ENCODE data around the gene TMEM8B.

TMEM8B gene

DNA sequence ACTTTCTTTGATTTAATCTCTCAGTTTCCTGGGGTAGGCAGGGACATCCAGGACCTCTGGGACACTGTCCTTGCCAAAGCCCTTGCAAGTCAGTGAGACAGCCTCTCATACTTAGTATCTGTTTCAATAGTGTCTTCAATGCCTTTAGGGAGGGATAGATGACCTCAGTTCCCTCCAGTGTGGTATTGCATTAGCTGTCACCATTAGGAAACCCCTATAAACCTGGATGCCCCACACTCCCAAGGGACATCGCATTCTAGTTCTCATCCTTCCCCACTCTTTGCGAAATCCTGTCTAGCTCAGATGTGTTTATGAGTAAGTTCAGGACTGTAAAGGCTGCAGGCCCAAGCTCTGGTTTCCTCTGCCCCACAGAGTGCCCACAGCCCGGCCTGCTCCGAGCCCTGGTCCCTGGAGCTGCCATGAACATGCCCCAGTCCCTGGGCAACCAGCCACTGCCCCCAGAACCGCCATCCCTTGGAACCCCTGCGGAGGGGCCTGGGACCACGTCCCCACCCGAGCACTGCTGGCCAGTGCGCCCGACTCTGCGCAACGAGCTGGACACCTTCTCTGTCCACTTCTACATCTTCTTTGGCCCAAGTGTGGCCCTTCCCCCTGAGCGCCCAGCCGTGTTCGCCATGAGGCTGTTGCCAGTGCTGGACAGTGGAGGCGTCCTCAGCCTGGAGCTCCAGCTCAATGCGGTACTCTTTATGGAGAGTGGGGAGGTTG, 13.2 kb downstream of the TMEM8B start:
- DNase-seq = no peak

- no peak for DNase-seq
Observed at GRCh38 chr9:35842795-35843194, 13.8 kb downstream of the TMEM8B start.

GRCh38 chr9:35844628-35845270, 15.7 kb downstream of the TMEM8B start:
- DNase-seq = peak; percentile 91

DNA sequence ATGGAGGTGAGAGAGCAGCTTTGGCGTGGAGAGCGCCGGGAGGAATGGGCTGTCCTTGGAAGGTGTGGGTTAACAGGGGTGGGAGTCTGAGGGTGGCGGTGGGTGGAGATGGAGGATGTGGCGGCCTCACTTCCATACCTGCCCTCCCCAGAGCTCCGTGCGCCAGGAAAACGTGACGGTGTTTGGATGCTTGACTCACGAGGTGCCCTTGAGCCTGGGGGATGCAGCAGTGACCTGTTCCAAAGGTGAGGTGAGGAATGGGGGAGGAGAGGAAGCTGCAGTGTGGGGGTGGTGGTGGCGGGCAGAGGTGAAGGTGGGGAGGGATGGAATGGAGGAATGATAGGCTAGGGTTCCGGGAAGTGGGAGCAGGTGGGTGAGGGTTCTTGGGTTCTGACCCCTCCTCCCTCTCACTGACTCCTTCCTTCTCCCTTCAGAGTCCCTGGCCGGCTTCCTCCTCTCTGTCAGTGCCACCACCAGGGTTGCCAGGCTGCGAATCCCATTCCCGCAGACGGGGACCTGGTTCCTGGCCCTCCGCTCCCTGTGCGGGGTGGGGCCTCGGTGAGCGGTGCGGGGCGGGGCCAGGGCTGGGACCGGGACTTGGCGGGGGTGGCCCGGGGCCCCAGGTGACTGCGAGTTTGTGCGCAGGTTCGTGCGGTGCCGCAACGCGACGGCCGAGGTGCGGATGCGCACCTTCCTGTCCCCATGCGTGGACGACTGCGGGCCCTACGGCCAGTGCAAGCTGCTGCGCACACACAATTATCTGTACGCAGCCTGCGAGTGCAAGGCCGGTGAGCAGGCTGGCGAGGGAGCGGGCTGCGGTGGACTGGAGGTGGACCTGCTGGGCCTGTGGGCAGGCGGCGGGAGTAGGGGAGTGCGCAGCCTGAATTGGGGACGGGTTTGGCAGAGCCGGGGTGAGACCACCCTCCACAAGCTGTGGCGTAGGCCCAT, 17.1 kb downstream of the TMEM8B start:
- no peak for DNase-seq

- peak; percentile 85 for DNase-seq
Observed at GRCh38 chr9:35847792-35848572, 19.0 kb downstream of the TMEM8B start.

DNA sequence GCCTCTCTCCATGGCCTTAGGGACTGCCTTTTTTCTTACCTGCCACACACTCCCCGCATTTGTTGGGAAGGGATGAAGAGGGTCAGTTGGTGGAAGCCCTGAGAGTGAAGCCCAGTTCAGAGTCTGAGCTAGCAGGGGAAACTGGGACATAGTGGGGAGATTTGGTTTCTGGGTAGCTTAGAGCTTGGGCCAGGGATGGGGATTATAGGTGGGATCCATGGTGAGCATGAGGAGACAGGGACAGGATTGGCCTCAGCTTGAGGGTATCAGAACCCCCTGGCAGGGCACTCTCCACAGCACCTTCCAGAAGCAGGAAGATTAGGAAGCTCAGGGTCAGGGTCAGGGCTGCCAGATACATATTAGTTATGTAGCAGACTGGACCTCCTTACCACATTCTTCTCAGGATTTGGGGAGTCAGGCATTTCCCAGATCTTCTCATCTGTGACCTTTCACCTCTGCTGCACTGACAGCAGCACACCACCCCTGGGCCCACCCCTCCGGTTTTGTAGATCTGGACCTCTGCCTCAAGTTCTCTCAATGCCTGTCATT, 23.3 kb downstream of the TMEM8B start:
- DNase-seq = no peak

GRCh38 chr9:35852876-35853865, 24.1 kb downstream of the TMEM8B start:
- no peak for DNase-seq

- DNase-seq = no peak
Observed at GRCh38 chr9:35854091-35854762, 25.2 kb downstream of the TMEM8B start.

DNA sequence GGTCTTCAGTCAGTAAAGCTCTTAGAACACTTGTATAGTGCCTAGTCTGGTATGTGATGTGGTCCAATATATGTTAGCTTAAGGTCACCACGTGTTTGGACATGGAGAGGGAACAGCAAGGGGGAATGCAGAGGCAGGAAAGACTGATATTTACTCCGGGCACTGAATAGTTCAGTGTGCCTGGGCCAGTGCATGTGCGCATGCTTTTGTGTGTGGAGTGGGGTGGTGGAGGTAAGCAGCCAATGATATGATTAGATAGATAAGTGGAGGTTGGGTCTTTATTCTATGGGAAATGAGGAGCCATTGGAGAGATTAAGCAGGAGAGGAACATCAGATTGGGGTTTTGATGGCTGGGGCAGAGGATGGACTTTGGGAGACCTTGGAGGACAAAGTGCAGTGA, 27.2 kb downstream of the TMEM8B start:
- DNase-seq = no peak

GRCh38 chr9:35856882-35857281, 27.9 kb downstream of the TMEM8B start:
- no peak for DNase-seq

GRCh38 chr9:35858458-35858857, 29.4 kb downstream of the TMEM8B start:
- DNase-seq = no peak

- peak; percentile 13 for DNase-seq
Observed at GRCh38 chr9:35859310-35859989, 30.4 kb downstream of the TMEM8B start.

DNA sequence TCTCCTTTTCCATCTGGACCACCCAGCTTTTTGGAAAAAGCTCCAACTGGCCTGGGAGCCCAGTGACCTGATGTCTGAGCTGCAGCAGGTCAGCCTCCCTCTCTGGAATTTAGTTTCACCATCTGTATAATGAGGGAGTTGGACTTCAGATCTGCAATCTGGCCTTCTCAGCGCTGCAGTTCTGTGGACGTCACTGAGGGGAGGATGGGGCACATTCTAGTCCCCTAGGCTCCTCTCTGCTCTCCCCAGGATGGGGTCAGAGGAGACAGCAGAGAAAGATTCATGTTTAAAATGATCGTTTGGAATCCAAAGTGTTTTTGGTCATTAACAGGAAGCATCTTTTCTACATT, 30.9 kb downstream of the TMEM8B start:
- no peak for DNase-seq

DNA sequence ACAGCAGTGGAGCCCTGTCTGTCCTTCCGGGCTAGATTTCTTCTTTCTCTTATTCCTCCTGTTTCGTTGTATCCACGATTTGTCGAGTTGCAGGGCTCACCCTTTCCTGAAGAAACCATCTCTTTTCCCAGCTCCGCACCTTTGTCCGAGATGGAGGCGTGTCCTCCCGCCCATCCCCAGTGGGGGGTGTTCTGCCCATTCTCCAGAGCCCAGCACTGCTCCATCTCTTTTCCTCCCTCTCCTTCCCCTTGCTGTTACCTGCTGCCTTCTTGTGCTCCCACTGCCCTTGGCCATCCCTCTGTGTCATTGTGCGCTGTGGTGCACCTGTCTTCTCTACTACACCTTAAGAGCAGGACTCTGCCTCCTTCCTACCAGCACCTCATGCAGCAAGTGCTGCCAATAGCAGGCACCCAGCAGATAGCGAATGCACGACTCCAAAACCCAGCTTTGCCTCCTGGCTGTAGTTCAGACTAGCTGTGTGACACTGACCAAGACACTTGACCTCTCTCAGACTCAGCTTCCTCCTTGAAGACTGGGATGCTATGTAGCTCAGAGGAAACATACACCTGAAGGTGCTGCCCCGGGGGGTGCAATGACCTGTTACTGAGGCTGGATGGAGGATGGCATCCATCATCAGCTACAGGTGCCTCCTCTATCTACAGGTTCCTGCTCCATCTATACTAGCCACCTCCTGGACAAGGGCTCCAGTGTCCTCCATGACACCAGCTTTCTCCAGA, 32.3 kb downstream of the TMEM8B start:
- no peak for DNase-seq

GRCh38 chr9:35862328-35862727, 33.3 kb downstream of the TMEM8B start:
- DNase-seq = no peak

- no peak for DNase-seq
Observed at GRCh38 chr9:35863583-35863982, 34.6 kb downstream of the TMEM8B start.

DNA sequence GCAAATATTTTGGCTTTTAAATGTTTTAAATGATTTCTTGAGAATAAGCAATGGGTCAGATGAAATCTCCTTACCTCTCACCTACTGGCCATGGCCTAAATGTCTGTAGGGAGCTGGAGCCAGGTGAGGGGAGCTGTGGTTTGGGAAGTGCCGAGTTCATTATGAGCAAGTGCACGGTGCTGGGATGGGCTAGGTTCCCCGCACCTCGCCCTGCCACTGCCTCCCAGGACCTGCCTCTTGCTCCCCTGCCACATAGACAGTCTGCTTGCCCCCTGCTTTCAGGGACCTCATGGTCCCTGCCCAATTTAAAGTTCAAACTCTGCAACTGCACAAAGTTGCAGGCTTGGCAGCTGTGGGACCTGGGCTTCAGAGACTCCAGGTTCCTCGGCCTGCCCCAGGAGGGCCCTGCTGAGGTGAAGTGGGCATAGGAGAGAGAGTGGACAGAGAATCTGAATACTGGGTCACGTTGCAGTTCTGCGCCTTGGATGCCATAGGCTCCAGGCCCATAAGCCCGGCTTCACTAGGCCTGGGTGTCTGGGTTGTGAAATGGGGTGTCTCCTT, 35.7 kb downstream of the TMEM8B start:
- no peak for DNase-seq

- no peak for DNase-seq
Observed at GRCh38 chr9:35867538-35867937, 38.5 kb downstream of the TMEM8B start.

DNA sequence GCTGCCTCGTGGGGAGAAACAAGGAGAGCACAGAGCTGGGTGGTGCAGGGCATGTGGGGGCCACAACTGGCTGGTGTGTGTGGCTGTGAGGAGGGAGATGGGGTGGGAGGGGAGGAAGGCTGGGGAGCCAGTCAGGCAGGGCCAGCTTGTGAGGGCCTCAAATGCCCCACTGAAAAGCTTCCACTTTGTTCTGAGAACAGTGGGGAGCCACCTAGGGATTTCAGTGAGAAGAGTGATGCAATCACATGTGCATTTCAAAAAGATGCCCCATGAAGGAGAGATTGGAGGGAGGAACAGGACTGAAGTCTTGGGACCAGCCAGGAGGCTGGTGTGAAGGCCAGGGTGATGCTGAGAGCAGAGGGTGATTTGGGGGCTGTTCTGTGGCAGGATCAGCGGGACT, 39.9 kb downstream of the TMEM8B start:
- DNase-seq = no peak

Measured in fibroblast of skin of abdomen (primary cell).